ENCODE measurements around the gene SMTNL2. TPM values are rescaled to one million over a fixed set of nuclear protein-coding genes. Genes with fewer than 3 reads are reported as not detected.
"Not testable (repeated sequence)": the region's sequence is repeated elsewhere in the genome, so short reads cannot be mapped to it uniquely, and the experiment has no call there.

SMTNL2 gene
- total RNA-seq, 1 donor from 2014 or later, result 2.4 TPM

- no peak for DNase-seq (ENCODE audit: low spot score)
Measured at GRCh38 chr17:4634976-4635375, 50.6 kb downstream of the SMTNL2 start.

DNA sequence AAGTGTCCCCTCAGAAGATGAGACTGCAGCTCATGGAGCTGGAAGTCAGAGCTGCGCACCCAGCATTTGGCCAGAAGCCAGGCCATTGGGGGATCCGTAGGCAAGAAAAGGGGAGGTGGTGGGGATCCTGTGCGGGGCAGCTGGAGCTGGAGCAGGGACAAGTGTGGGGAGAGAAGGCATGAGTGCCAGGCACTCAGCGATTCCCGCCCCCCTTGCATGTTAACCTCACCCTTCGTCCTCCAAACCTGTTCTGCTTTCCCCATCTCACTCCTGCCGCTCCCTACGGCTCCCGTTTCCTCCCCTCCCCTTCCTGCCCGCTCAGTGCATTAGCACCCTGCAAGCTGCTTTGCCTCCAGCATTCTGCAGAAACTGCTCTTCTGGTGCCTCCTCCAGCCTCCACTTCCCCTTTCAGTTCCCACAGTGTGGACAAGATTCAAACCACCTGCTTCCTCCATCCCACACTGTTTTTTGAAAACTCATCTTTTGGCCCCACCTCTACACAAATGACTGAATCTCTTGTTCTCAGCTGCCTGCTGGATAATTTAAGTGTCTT lies 51.6 kb downstream of the SMTNL2 start:
- no peak for DNase-seq (ENCODE audit: low spot score)

- DNase-seq (ENCODE audit: low spot score), result no peak
Measured at GRCh38 chr17:4636474-4637100, 52.3 kb downstream of the SMTNL2 start.

DNA sequence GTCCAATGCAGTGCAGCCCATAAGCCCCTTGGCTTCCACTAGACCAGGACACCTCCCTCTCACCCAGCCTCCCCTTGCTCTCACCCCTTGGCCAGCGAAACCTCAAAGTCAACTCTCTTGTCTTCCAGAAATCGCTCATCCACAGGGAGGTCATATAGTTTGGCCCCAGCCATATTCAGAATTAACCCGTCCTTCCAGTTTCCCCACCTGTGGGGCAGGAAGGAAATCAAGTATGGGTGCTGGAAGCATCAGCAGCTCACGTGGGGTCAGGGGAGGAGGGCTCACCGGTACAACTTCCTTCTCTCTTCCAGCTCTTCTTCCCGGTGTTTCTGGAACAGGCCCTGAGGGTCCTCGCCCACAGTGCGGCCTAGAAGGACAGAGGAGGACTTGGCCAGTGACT lies 54.4 kb downstream of the SMTNL2 start:
- DNase-seq (ENCODE audit: low spot score), result not testable (repeated sequence)

DNA sequence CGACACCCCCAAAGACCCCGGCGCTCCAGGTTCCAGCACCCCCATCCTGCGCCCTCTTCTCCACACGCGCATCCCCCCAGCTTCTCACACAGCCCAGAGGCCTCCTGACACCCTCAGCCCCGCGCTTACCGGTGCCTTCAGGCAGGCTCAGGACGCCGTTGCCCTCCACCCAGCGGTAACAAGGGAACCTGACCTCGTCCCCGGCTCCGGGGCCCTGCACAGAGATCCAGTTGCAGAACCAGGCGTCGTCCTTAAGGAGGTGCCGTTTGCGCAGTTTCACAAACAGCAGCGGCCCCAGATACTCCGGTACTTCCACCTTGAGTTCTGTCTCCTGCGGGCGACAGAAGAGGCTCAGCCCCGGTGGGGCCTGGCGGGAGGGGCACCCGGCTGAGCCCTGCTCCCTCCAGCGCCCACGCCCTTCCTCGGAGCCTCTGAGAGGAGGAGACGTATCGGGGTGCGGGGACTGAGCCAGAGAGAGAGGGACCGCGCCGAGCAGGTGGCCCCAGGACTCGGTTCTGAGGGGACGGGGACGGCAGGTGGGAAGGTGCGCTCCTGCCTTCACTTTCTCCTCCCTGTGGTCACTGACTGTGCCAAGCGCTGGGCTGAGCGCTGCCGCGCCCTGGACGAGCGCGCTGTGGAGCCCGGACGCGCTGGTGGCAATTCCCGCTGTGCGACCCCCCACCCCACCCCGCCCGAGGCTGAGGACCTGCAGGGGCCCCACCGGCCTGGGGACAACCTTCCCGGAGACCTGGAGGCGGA lies 55.2 kb downstream of the SMTNL2 start:
- not testable (repeated sequence) for DNase-seq (ENCODE audit: low spot score)

- not testable (repeated sequence) for DNase-seq (ENCODE audit: low spot score)
Measured at GRCh38 chr17:4640569-4641188, 56.4 kb downstream of the SMTNL2 start.

GRCh38 chr17:4641297-4642195 lies 57.2 kb downstream of the SMTNL2 start, which contains the start of gene ALOX15:
TSS of gene ALOX15 (minus strand) at chr17:4641678. CDS start at chr17:4641651, 27 bp downstream.
- DNase-seq (ENCODE audit: low spot score), result no peak

DNA sequence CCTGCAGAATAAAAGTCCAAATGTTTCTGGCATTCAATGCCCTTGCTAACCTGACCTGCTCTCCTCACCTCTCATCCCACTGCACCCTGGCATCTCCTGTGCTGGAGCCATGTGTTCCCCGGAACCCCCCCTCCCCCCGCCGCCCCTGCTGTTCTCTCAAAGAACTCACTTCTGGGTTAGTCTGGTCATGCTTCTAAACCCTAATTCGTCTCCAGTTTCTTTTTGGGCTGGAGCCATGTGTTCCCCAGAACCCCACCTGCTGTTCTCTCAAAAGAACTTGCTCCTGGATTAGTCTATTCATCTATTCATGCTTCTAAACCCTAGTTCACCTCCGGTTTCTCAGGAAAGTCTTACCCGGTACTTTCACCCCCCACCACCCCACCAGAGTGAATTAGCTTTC lies 58.0 kb downstream of the SMTNL2 start:
- DNase-seq (ENCODE audit: low spot score), result no peak

DNA sequence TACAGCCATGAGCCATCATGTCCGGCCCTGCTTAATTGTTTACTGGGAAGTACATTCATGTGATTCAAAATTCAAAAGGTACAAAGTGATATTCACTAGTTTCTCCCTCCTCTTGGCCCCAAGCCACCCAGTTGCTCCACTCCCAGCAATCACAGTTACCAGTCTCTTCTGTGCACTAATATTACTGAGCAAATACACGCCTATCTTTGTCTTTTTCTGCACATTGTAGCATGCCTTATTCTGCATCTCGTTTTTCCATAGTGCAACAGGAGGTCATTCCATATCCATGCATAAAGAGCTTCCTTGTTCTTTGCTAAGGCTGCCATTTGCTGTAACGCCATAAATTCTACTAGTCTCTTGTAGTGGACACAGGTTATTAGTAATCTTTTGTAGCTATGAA lies 59.3 kb downstream of the SMTNL2 start:
- peak; percentile 34 for DNase-seq (ENCODE audit: low spot score)

DNA sequence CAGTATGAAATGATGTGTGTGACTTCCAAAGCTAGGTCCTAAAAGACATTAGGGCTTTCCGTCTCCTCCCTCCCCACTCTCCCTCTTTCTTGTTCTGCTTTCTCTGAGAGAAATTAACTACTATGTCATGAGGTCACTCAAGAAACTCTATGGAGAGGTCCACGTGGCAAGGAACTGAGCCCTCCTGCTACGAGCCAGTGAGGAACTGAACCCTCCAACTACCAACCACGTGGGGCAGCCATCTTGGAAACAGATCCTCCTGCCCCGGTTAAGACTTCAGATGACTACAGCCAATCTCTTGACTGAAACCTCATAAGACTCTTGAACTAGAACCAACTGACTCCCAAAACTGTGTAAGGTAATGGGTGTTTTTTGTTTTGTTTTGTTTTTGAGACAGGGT lies 61.3 kb downstream of the SMTNL2 start:
- no peak for DNase-seq (ENCODE audit: low spot score)

GRCh38 chr17:4648741-4649140 lies 64.4 kb downstream of the SMTNL2 start:
- DNase-seq (ENCODE audit: low spot score), result peak; percentile 60

GRCh38 chr17:4652997-4653396 lies 68.7 kb downstream of the SMTNL2 start:
- no peak for DNase-seq (ENCODE audit: low spot score)

DNA sequence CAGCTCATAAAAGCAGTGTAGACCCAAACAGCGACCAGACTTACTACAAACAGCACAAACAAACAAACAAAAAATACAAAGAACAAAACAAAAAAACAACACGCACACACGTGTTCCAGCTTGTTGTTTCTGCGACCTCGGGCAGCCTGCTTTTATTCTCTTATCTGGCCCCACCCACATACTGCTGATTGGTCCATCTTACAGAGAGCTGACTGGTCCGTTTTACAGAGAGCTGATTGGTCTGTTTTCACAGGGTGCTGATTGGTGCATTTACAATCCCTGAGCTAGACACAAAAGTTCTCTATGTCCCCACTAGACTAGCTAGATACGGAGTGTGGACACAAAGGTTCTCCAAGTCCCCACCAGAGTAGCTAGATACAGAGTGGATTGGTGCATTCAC lies 71.6 kb downstream of the SMTNL2 start:
- DNase-seq (ENCODE audit: low spot score), result not testable (repeated sequence)

DNA sequence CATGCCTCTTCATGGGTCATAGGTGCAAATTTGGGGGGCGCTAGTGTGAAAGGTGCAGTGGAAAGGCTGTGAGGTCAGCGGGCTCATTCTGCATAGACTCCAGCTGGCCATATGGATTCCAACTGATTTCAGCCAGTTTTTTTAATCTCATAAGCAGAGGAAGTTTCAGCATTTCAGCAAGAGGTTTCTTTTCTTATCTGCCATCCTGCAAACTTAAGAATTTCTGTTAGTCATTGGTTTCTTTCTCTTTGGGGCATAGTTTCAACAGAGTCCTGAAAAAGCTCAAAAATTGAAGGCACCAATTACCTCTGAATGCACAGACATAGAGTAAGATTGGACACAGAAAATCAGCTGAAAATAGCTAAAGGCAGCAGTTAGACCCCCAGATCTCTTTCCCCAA lies 73.3 kb downstream of the SMTNL2 start:
- DNase-seq (ENCODE audit: low spot score), result no peak

Other genes with a start within 250 kb of the SMTNL2 start
- gene UBE2G1, start 217.9 kb upstream of the SMTNL2 start, total RNA-seq, result 70.1 TPM
- 1.8 TPM for gene SPNS3, start 150.6 kb upstream of the SMTNL2 start, total RNA-seq
- 158 TPM for gene SPNS2, start 85.6 kb upstream of the SMTNL2 start, total RNA-seq
- gene MYBBP1A, start 29.1 kb upstream of the SMTNL2 start, total RNA-seq, result 30.8 TPM
- 21.3 TPM for gene GGT6, start 24.0 kb upstream of the SMTNL2 start, total RNA-seq
- gene ALOX15, start 57.1 kb downstream of the SMTNL2 start, total RNA-seq, result 0.49 TPM
- 56.4 TPM for gene PELP1, start 119.6 kb downstream of the SMTNL2 start, total RNA-seq
- 94.6 TPM for gene ARRB2, start 126.1 kb downstream of the SMTNL2 start, total RNA-seq
- 25.6 TPM for gene MED11, start 146.9 kb downstream of the SMTNL2 start, total RNA-seq
- gene ZMYND15, start 155.3 kb downstream of the SMTNL2 start, total RNA-seq, result 5.3 TPM
- gene CXCL16, start 155.4 kb downstream of the SMTNL2 start, total RNA-seq, result 92.6 TPM
- 56.9 TPM for gene TM4SF5, start 187.4 kb downstream of the SMTNL2 start, total RNA-seq
- gene VMO1, start 201.8 kb downstream of the SMTNL2 start, total RNA-seq, result 3.9 TPM
- 0.46 TPM for gene GLTPD2, start 204.4 kb downstream of the SMTNL2 start, total RNA-seq
- 104 TPM for gene PSMB6, start 211.6 kb downstream of the SMTNL2 start, total RNA-seq
- gene PLD2, start 222.6 kb downstream of the SMTNL2 start, total RNA-seq, result 48.7 TPM
- 161 TPM for gene MINK1, start 248.8 kb downstream of the SMTNL2 start, total RNA-seq

All from mucosa of gallbladder (tissue), 1 donor.